HEK293 (cell line): Measurements from ENCODE around the gene ZFYVE1.

Experiments
- CTCF ChIA-PET: fragments of 350-600 bp; formaldehyde crosslinking; extraction: SDS; loops from one replicate; lab custom pipeline; 2021; ENCODE audit warnings: antibody characterized with exemption; lab: Yijun Ruan, JAX
- POLR2A ChIA-PET: fragments of 300-600 bp; formaldehyde crosslinking; extraction: SDS; loops from one replicate; lab custom pipeline; 2020; ENCODE audit warnings: antibody characterized with exemption, inconsistent platforms; lab: Yijun Ruan, JAX
- H3K27ac ChIP-seq: fragments of 200-500 bp; sonication (Bioruptor generic); 2 replicates; pipeline ENCODE4 v1.5.1; 2014; ENCODE audit warnings: low read depth, low read length, control low read depth, inconsistent platforms; ENCODE audit errors: extremely low read depth
- H3K36me3 ChIP-seq, 2 experiments: fragments of 200-500 bp in 1 of 2; sonication (Bioruptor generic) in 1 of 2; 1 replicate in 1 of 2; 2 replicates in 1 of 2; pipeline ENCODE4 v1.5.1; 2014 to 2017; ENCODE audit warnings: inconsistent platforms in 2 of 2, low read length in 2 of 2; ENCODE audit not compliant: control insufficient read depth in 2 of 2, insufficient read depth in 1 of 2
- H3K4me1 ChIP-seq: fragments of 200-500 bp; sonication (Bioruptor generic); 2 replicates; pipeline ENCODE4 v1.5.1; 2014; ENCODE audit warnings: mild to moderate bottlenecking, low read length, inconsistent platforms; ENCODE audit not compliant: control insufficient read depth, insufficient read depth
- H3K4me3 ChIP-seq: 2 replicates; pipeline ENCODE4 v1.5.1; 2011; ENCODE audit warnings: low read depth, mild to moderate bottlenecking, control low read depth, low read length, moderate library complexity
- H3K9me3 ChIP-seq: fragments of 200-500 bp; sonication (Bioruptor generic); 2 replicates; pipeline ENCODE4 v1.5.1; 2014; ENCODE audit warnings: low read depth, low read length, inconsistent platforms; ENCODE audit not compliant: control insufficient read depth, insufficient read depth
- EGR2 ChIP-seq: fragments of 450-650 bp; formaldehyde crosslinking; IDR thresholded peaks from 2 replicates; pipeline ENCODE4 v1.5.1; 2016; ENCODE audit warnings: low read depth, missing biosample characterization, missing genetic modification characterization
- FEZF1 ChIP-seq: fragments of 450-650 bp; formaldehyde crosslinking; IDR thresholded peaks from 2 replicates; pipeline ENCODE4 v1.5.1; 2016; ENCODE audit warnings: missing biosample characterization, missing genetic modification characterization
- GLIS2 ChIP-seq: fragments of 450-650 bp; formaldehyde crosslinking; IDR thresholded peaks from 2 replicates; pipeline ENCODE4 v1.5.1; 2016; ENCODE audit warnings: missing biosample characterization, missing genetic modification characterization
- HOXA7 ChIP-seq: sonication (generic); formaldehyde crosslinking; IDR thresholded peaks from 2 replicates; pipeline ENCODE4 v1.8.1; 2022; ENCODE audit warnings: missing genetic modification reagents, borderline replicate concordance
- KLF10 ChIP-seq: fragments of 450-650 bp; IDR thresholded peaks from 2 replicates; pipeline ENCODE4 v1.5.1; 2018; ENCODE audit warnings: missing biosample characterization, mild to moderate bottlenecking, missing genetic modification characterization
- KLF8 ChIP-seq: fragments of 450-650 bp; formaldehyde crosslinking; IDR thresholded peaks from 2 replicates; pipeline ENCODE4 v1.5.1; 2016; ENCODE audit warnings: missing biosample characterization, missing genetic modification characterization
- KLF9 ChIP-seq: fragments of 450-650 bp; formaldehyde crosslinking; IDR thresholded peaks from 2 replicates; pipeline ENCODE4 v1.5.1; 2016; ENCODE audit warnings: missing biosample characterization, missing genetic modification characterization, low read depth
- MZF1 ChIP-seq: fragments of 450-650 bp; formaldehyde crosslinking; IDR thresholded peaks from 2 replicates; pipeline ENCODE4 v1.5.1; 2017; ENCODE audit warnings: missing biosample characterization, missing genetic modification characterization, borderline replicate concordance
- OVOL3 ChIP-seq: fragments of 450-650 bp; formaldehyde crosslinking; IDR thresholded peaks from 2 replicates; pipeline ENCODE4 v1.5.1; 2016; ENCODE audit warnings: missing biosample characterization, missing genetic modification characterization
- SP2 ChIP-seq: fragments of 450-650 bp; formaldehyde crosslinking; IDR thresholded peaks from 2 replicates; pipeline ENCODE4 v1.5.1; 2016; ENCODE audit warnings: missing biosample characterization, missing genetic modification characterization
- SP7 ChIP-seq: fragments of 450-650 bp; formaldehyde crosslinking; IDR thresholded peaks from 2 replicates; pipeline ENCODE4 v1.5.1; 2016; ENCODE audit warnings: missing biosample characterization, missing genetic modification characterization
- TCF7L2 ChIP-seq: IDR thresholded peaks from 2 replicates; pipeline ENCODE4 v1.6.1; 2011; ENCODE audit warnings: low read depth, mild to moderate bottlenecking, inconsistent platforms, low read length, moderate library complexity, borderline replicate concordance
- TRIM28 ChIP-seq: IDR thresholded peaks from 2 replicates; pipeline ENCODE4 v1.6.1; 2011; ENCODE audit warnings: low read length, control low read depth, borderline replicate concordance
- YY1 ChIP-seq: fragments of 450-650 bp; formaldehyde crosslinking; IDR thresholded peaks from 2 replicates; pipeline ENCODE4 v1.5.1; 2018; ENCODE audit warnings: missing biosample characterization, missing genetic modification characterization
- ZNF112 ChIP-seq: fragments of 450-650 bp; formaldehyde crosslinking; IDR thresholded peaks from 2 replicates; pipeline ENCODE4 v1.5.0; 2017; ENCODE audit warnings: missing biosample characterization, missing genetic modification characterization
- ZNF202 ChIP-seq: fragments of 450-650 bp; formaldehyde crosslinking; IDR thresholded peaks from 2 replicates; pipeline ENCODE4 v1.5.1; 2016; ENCODE audit warnings: missing biosample characterization, missing genetic modification characterization, borderline replicate concordance
- ZNF214 ChIP-seq: fragments of 450-650 bp; formaldehyde crosslinking; IDR thresholded peaks from 2 replicates; pipeline ENCODE4 v1.5.1; 2017; ENCODE audit warnings: missing biosample characterization, mild to moderate bottlenecking, missing genetic modification characterization, borderline replicate concordance
- ZNF23 ChIP-seq: fragments of 450-650 bp; formaldehyde crosslinking; IDR thresholded peaks from 2 replicates; pipeline ENCODE4 v1.5.1; 2016; ENCODE audit warnings: missing biosample characterization, missing genetic modification characterization, borderline replicate concordance
- ZNF404 ChIP-seq: fragments of 450-650 bp; formaldehyde crosslinking; IDR thresholded peaks from 2 replicates; pipeline ENCODE4 v1.5.1; 2017; ENCODE audit warnings: missing biosample characterization, missing genetic modification characterization
- ZNF416 ChIP-seq: fragments of 450-650 bp; formaldehyde crosslinking; IDR thresholded peaks from 2 replicates; pipeline ENCODE4 v1.5.1; 2016; ENCODE audit warnings: missing biosample characterization, missing genetic modification characterization
- ZNF501 ChIP-seq: fragments of 450-650 bp; formaldehyde crosslinking; IDR thresholded peaks from 2 replicates; pipeline ENCODE4 v1.5.1; 2016; ENCODE audit warnings: missing biosample characterization, missing genetic modification characterization
- ZNF555 ChIP-seq: fragments of 450-650 bp; formaldehyde crosslinking; conservative IDR thresholded peaks from 2 replicates; pipeline ENCODE4 v1.5.1; 2017; ENCODE audit warnings: missing biosample characterization, mild to moderate bottlenecking, missing genetic modification characterization, inconsistent platforms
- ZNF600 ChIP-seq: fragments of 450-650 bp; formaldehyde crosslinking; IDR thresholded peaks from 2 replicates; pipeline ENCODE4 v1.5.1; 2016; ENCODE audit warnings: missing biosample characterization, missing genetic modification characterization
- ZNF639 ChIP-seq: fragments of 450-650 bp; formaldehyde crosslinking; IDR thresholded peaks from 2 replicates; pipeline ENCODE4 v1.5.1; 2016; ENCODE audit warnings: missing biosample characterization, missing genetic modification characterization
- ZNF660 ChIP-seq: fragments of 450-650 bp; IDR thresholded peaks from 2 replicates; pipeline ENCODE4 v1.5.1; 2018; ENCODE audit warnings: missing biosample characterization, mild to moderate bottlenecking, missing genetic modification characterization
- ZNF677 ChIP-seq: fragments of 450-650 bp; IDR thresholded peaks from 2 replicates; pipeline ENCODE4 v1.5.0; 2018; ENCODE audit warnings: missing biosample characterization, mild to moderate bottlenecking, missing genetic modification characterization, moderate library complexity
- ZNF76 ChIP-seq: fragments of 450-650 bp; formaldehyde crosslinking; IDR thresholded peaks from 2 replicates; pipeline ENCODE4; 2016; ENCODE audit warnings: low read depth, missing biosample characterization, missing genetic modification characterization, borderline replicate concordance
- ZNF837 ChIP-seq: fragments of 450-650 bp; formaldehyde crosslinking; IDR thresholded peaks from 2 replicates; pipeline ENCODE4 v1.5.1; 2016; ENCODE audit warnings: missing biosample characterization, missing genetic modification characterization
- ZNF843 ChIP-seq: fragments of 450-650 bp; formaldehyde crosslinking; IDR thresholded peaks from 2 replicates; pipeline ENCODE4 v1.5.1; 2016; ENCODE audit warnings: missing biosample characterization, missing genetic modification characterization
- ZSCAN5A ChIP-seq: fragments of 450-650 bp; formaldehyde crosslinking; IDR thresholded peaks from 2 replicates; pipeline ENCODE4 v1.5.1; 2016; ENCODE audit warnings: missing biosample characterization, missing genetic modification characterization
- TF ChIP-seq, protein P1 (sequence below): fragments of 450-650 bp; formaldehyde crosslinking; IDR thresholded peaks from 2 replicates; pipeline ENCODE4 v1.5.1; 2017; ENCODE audit warnings: missing biosample characterization, missing genetic modification characterization

ZFYVE1 gene

GRCh38 chr14:73058224-73058921 is 31.5 kb upstream of the ZFYVE1 start, which contains the start of gene RBM25:
TSS of gene RBM25 (plus strand) at chr14:73058534. CDS start at chr14:73071642, 13,108 bp downstream.
- ChIA-PET CTCF (interaction anchor here (0.6 to 1.3 kb wide), 3 partner anchors 31 to 956 kb away, joined by 3 to 5 read pairs (median 4); partner anchors contain the start of gene ZFYVE1), POLR2A (interaction anchor here (0.6 to 2.3 kb wide), 23 partner anchors 9 to 441 kb away, joined by 3 to 51 read pairs (median 4); partner anchors contain the start of genes DCAF4, NUMB, PSEN1 and RIOX1)
- Histone ChIP-seq H3K9me3 (no peaks in the 10 kb centered on the region), H3K36me3 (peaks cover 9 to 29% of the 10 kb centered on the region in 2 experiments; a peak in 2 of 3 replicates), H3K4me3 (peak within 1 kb of the TSS; percentile 98), H3K4me1 (peaks cover 9% of the 10 kb centered on the region), H3K27ac (peak within 1 kb of the TSS; percentile 91)
- no peak for TF ChIP-seq KLF10 (tag by site-specific recombination)
- TF ChIP-seq ZNF660, result 0 out of 2 replicates have a peak, but pooled peaks have one; percentile 72
- no peak for TF ChIP-seq ZNF202 (tag by site-specific recombination)
- peak; percentile 94 for TF ChIP-seq ZNF76 (tag by site-specific recombination)
- no peak for TF ChIP-seq ZNF112 (tag by site-specific recombination)
- no peak for TF ChIP-seq ZSCAN5A (tag by site-specific recombination)
- TF ChIP-seq TRIM28, result peak; percentile 76
- TF ChIP-seq SP7, result peak; percentile 69
- peak; percentile 74 for TF ChIP-seq ZNF501 (tag by site-specific recombination)
- TF ChIP-seq ZNF677 (tag by site-specific recombination), result no peak
- TF ChIP-seq OVOL3 (tag by site-specific recombination), result no peak
- peak; percentile 49; the same call in 1 of the 2 replicates for TF ChIP-seq GLIS2 (tag by site-specific recombination)
- peak; percentile 49 for TF ChIP-seq SP2 (tag by site-specific recombination)
- TF ChIP-seq, protein P1, sequence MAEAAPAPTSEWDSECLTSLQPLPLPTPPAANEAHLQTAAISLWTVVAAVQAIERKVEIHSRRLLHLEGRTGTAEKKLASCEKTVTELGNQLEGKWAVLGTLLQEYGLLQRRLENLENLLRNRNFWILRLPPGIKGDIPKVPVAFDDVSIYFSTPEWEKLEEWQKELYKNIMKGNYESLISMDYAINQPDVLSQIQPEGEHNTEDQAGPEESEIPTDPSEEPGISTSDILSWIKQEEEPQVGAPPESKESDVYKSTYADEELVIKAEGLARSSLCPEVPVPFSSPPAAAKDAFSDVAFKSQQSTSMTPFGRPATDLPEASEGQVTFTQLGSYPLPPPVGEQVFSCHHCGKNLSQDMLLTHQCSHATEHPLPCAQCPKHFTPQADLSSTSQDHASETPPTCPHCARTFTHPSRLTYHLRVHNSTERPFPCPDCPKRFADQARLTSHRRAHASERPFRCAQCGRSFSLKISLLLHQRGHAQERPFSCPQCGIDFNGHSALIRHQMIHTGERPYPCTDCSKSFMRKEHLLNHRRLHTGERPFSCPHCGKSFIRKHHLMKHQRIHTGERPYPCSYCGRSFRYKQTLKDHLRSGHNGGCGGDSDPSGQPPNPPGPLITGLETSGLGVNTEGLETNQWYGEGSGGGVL (tag by site-specific recombination), result no peak
- 0 out of 2 replicates have a peak, but pooled peaks have one; percentile 44 for TF ChIP-seq TCF7L2
- TF ChIP-seq ZNF837 (tag by site-specific recombination), result no peak
- TF ChIP-seq ZNF416 (tag by site-specific recombination), result no peak
- TF ChIP-seq ZNF843, result peak; percentile 33; the same call in 1 of the 2 replicates
- no peak for TF ChIP-seq MZF1 (tag by site-specific recombination)
- TF ChIP-seq KLF9 (tag by site-specific recombination), result peak; percentile 55; the same call in 1 of the 2 replicates
- TF ChIP-seq KLF8, result peak; percentile 77
- TF ChIP-seq ZNF214 (tag by site-specific recombination), result no peak
- no peak for TF ChIP-seq ZNF600
- no peak for TF ChIP-seq ZNF555 (tag by site-specific recombination)
- no peak for TF ChIP-seq ZNF404 (tag by site-specific recombination)
- peak; percentile 89 for TF ChIP-seq YY1 (tag by site-specific recombination)
- TF ChIP-seq FEZF1 (tag by site-specific recombination), result no peak
- TF ChIP-seq EGR2 (tag by site-specific recombination), result peak; percentile 58
- TF ChIP-seq HOXA7 (CRISPR knock-in tag), result no peak
- TF ChIP-seq ZNF23, result no peak
- peak; percentile 80 for TF ChIP-seq ZNF639 (tag by site-specific recombination)
